ENCODE data around the gene HPF1.

DNA sequence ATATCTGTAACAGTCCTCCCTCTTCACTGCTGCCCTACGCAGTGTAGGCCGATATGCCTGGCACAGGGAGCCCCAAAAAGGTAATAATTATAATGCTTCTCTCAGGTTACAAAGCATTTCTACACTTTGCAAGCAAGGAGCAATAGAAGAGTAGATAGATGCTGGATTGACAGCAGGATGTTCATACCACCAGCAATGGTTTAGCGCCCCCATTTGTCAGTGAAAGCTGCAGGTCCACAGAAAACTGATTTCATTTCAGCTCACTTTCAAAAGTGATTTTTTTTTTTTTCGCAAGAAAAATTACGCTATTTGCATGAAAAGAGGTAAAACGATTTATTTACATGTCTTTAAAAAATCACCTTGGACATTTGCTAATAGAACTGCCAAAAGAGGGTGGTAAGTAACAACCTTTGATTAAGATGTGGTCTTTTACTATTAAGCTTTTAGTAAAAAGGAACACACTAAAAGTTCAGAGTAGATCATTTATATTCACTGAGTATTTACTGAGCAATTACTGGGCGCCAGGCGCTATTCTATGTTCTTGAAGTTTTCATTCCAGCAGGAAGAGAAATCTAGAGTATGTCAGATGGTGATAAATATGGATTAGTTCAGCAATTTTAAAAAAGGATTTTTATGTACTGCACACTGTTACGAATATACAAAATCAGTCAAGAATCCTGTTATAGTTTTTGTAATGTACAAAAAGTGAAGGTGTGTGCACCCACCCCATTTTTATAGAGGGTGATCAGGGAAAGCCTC lies 34.4 kb downstream of the HPF1 start:
- TF ChIP-seq, protein P1, sequence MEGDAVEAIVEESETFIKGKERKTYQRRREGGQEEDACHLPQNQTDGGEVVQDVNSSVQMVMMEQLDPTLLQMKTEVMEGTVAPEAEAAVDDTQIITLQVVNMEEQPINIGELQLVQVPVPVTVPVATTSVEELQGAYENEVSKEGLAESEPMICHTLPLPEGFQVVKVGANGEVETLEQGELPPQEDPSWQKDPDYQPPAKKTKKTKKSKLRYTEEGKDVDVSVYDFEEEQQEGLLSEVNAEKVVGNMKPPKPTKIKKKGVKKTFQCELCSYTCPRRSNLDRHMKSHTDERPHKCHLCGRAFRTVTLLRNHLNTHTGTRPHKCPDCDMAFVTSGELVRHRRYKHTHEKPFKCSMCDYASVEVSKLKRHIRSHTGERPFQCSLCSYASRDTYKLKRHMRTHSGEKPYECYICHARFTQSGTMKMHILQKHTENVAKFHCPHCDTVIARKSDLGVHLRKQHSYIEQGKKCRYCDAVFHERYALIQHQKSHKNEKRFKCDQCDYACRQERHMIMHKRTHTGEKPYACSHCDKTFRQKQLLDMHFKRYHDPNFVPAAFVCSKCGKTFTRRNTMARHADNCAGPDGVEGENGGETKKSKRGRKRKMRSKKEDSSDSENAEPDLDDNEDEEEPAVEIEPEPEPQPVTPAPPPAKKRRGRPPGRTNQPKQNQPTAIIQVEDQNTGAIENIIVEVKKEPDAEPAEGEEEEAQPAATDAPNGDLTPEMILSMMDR (IDR thresholded peaks at IDR 0.05): peak; percentile 15; the same call in 1 of the 2 replicates
- no peak for TF ChIP-seq ZFX (IDR thresholded peaks at IDR 0.05; ENCODE audit: borderline replicate concordance)
